ENCODE measurements around the gene PDE5A.
A peak's percentile ranks its signal among the peaks of the same experiment; 100 is the strongest.

Gene PDE5A

GRCh38 chr4:119529788-119530187, 98.8 kb downstream of the PDE5A start:
- Mint-ChIP-seq H3K27ac (no peak overlapping the region), H3K27me3 (ENCODE audit: low read depth) (no peaks in the 10 kb centered on the region), H3K4me3 (no peak overlapping the region), H3K9me3 (peaks cover 4% of the 10 kb centered on the region), H3K4me1 (peaks cover 6% of the 10 kb centered on the region), H3K36me3 (ENCODE audit: low read depth) (peaks cover 54% of the 10 kb centered on the region)
- TF ChIP-seq CTCF (IDR thresholded peaks at IDR 0.05; ENCODE audit: unreplicated experiment in 3 of 3): no peak

- H3K9me3 Mint-ChIP-seq: no peaks in the 10 kb centered on the region
- H3K27me3 Mint-ChIP-seq (ENCODE audit: low read depth): no peaks in the 10 kb centered on the region
- no peak for TF ChIP-seq CTCF (IDR thresholded peaks at IDR 0.05; ENCODE audit: unreplicated experiment in 3 of 3)
- H3K4me3 Mint-ChIP-seq: no peak overlapping the region
- peak overlapping the region; percentile 74 to 88 (median 75) for H3K27ac Mint-ChIP-seq
- peaks cover 48% of the 10 kb centered on the region for H3K36me3 Mint-ChIP-seq (ENCODE audit: low read depth)
- peaks cover 6% of the 10 kb centered on the region for H3K4me1 Mint-ChIP-seq
These were observed 101.6 kb downstream of the PDE5A start for GRCh38 chr4:119526786-119527550.

- peaks cover 49% of the 10 kb centered on the region for H3K36me3 Mint-ChIP-seq (ENCODE audit: low read depth)
- no peaks in the 10 kb centered on the region for H3K9me3 Mint-ChIP-seq
- no peak overlapping the region for H3K4me3 Mint-ChIP-seq
- H3K27ac Mint-ChIP-seq: peak overlapping the region; percentile 74 to 88 (median 75)
- peaks cover 6% of the 10 kb centered on the region for H3K4me1 Mint-ChIP-seq
- H3K27me3 Mint-ChIP-seq (ENCODE audit: low read depth): no peaks in the 10 kb centered on the region
- no peak for TF ChIP-seq CTCF (IDR thresholded peaks at IDR 0.05; ENCODE audit: unreplicated experiment in 3 of 3)
These were observed 102.6 kb downstream of the PDE5A start for GRCh38 chr4:119525771-119526712.

- no peaks in the 10 kb centered on the region for H3K9me3 Mint-ChIP-seq
- no peak for TF ChIP-seq CTCF (IDR thresholded peaks at IDR 0.05; ENCODE audit: unreplicated experiment in 3 of 3)
- H3K27me3 Mint-ChIP-seq (ENCODE audit: low read depth): no peaks in the 10 kb centered on the region
- no peak overlapping the region for H3K4me3 Mint-ChIP-seq
- peak overlapping the region in 1 of 3 experiments; percentile 28 for H3K27ac Mint-ChIP-seq
- H3K36me3 Mint-ChIP-seq (ENCODE audit: low read depth): peaks cover 55% of the 10 kb centered on the region
- H3K4me1 Mint-ChIP-seq: peaks cover 6% of the 10 kb centered on the region
These were observed 103.4 kb downstream of the PDE5A start for GRCh38 chr4:119525005-119525749.

- H3K9me3 Mint-ChIP-seq: no peaks in the 10 kb centered on the region
- no peak overlapping the region for H3K4me3 Mint-ChIP-seq
- H3K36me3 Mint-ChIP-seq (ENCODE audit: low read depth): peaks cover 52% of the 10 kb centered on the region
- H3K27ac Mint-ChIP-seq: no peak overlapping the region
- H3K27me3 Mint-ChIP-seq (ENCODE audit: low read depth): no peaks in the 10 kb centered on the region
- peaks cover 2% of the 10 kb centered on the region for H3K4me1 Mint-ChIP-seq
- no peak for TF ChIP-seq CTCF (IDR thresholded peaks at IDR 0.05; ENCODE audit: unreplicated experiment in 3 of 3)
These were observed 105.2 kb downstream of the PDE5A start for GRCh38 chr4:119523399-119523798.
